ENCODE measurements around the gene TELO2. TPM values are rescaled to one million over a fixed set of nuclear protein-coding genes. Genes with fewer than 3 reads are reported as not detected.

Gene TELO2
- total RNA-seq, 3 donors from 2014 or later, result 15.2 to 27.5 (median 23.9) TPM

DNA sequence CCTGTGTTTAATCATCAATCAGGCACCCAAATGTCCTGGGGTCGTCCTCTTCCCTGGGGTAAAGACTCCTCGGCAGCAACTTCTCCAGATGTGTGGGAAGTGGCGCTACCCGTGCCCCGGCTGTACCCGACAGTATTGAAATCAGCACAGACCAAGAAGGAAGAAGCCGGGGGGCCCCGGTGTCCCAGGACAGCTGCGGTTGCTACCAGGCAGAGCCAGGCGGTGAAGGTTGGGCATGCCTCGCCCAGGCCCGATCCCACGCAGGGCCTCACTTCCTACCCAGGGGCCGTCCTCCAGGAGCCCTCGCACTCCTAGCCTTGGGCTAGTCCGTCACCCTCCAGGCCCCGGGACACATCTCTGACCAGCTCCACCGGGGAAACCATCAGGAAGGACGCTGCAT, 39.8 kb upstream of the TELO2 start:
- Histone ChIP-seq H3K4me3 (no peak overlapping the region), H3K27me3 (no peaks in the 10 kb centered on the region), H3K36me3 (peaks cover 8% of the 10 kb centered on the region), H3K27ac (no peak overlapping the region), H3K4me1 (no peaks in the 10 kb centered on the region), H3K9me3 (no peaks in the 10 kb centered on the region)
- intact Hi-C loops (cut with DNase I; ENCODE audit: low total_unique reads), result loop anchor here (10.0 kb wide), 1 partner anchor 389 kb away; no protein-coding TSS in a partner anchor
- TF ChIP-seq POLR2AphosphoS5 (IDR thresholded peaks at IDR 0.05) (no peak), POLR2A (IDR thresholded peaks at IDR 0.05) (no peak)
- TF ChIP-seq, protein P1, sequence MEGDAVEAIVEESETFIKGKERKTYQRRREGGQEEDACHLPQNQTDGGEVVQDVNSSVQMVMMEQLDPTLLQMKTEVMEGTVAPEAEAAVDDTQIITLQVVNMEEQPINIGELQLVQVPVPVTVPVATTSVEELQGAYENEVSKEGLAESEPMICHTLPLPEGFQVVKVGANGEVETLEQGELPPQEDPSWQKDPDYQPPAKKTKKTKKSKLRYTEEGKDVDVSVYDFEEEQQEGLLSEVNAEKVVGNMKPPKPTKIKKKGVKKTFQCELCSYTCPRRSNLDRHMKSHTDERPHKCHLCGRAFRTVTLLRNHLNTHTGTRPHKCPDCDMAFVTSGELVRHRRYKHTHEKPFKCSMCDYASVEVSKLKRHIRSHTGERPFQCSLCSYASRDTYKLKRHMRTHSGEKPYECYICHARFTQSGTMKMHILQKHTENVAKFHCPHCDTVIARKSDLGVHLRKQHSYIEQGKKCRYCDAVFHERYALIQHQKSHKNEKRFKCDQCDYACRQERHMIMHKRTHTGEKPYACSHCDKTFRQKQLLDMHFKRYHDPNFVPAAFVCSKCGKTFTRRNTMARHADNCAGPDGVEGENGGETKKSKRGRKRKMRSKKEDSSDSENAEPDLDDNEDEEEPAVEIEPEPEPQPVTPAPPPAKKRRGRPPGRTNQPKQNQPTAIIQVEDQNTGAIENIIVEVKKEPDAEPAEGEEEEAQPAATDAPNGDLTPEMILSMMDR (IDR thresholded peaks at IDR 0.05), result no peak
- no peak for DNase-seq (ENCODE audit: low spot score in 2 of 2)

- no peak for TF ChIP-seq POLR2AphosphoS5 (IDR thresholded peaks at IDR 0.05)
- no peak for TF ChIP-seq POLR2A (IDR thresholded peaks at IDR 0.05)
- TF ChIP-seq, protein P1 (IDR thresholded peaks at IDR 0.05), result no peak
- intact Hi-C loops (cut with DNase I; ENCODE audit: low total_unique reads), result loop anchor here (10.0 kb wide), 1 partner anchor 390 kb away; no protein-coding TSS in a partner anchor
- Histone ChIP-seq H3K36me3 (peaks cover 8% of the 10 kb centered on the region), H3K27me3 (no peaks in the 10 kb centered on the region), H3K9me3 (no peaks in the 10 kb centered on the region), H3K27ac (no peak overlapping the region), H3K4me1 (no peaks in the 10 kb centered on the region), H3K4me3 (no peak overlapping the region)
- DNase-seq (ENCODE audit: low spot score in 2 of 2), result no peak
These were observed 38.6 kb upstream of the TELO2 start for GRCh38 chr16:1454561-1454960.

GRCh38 chr16:1455190-1456171, 37.7 kb upstream of the TELO2 start:
- Histone ChIP-seq H3K27ac (no peak overlapping the region), H3K9me3 (no peaks in the 10 kb centered on the region), H3K27me3 (no peaks in the 10 kb centered on the region), H3K36me3 (peaks cover 8% of the 10 kb centered on the region), H3K4me3 (no peak overlapping the region), H3K4me1 (no peaks in the 10 kb centered on the region)
- no peak for DNase-seq (ENCODE audit: low spot score in 2 of 2)
- TF ChIP-seq POLR2A (IDR thresholded peaks at IDR 0.05) (no peak), POLR2AphosphoS5 (IDR thresholded peaks at IDR 0.05) (no peak)
- TF ChIP-seq, protein P1 (IDR thresholded peaks at IDR 0.05), result no peak
- intact Hi-C loops (cut with DNase I; ENCODE audit: low total_unique reads), result loop anchor here (1.0 to 10.0 kb wide), 2 partner anchors 19 to 391 kb away; no protein-coding TSS in a partner anchor

DNA sequence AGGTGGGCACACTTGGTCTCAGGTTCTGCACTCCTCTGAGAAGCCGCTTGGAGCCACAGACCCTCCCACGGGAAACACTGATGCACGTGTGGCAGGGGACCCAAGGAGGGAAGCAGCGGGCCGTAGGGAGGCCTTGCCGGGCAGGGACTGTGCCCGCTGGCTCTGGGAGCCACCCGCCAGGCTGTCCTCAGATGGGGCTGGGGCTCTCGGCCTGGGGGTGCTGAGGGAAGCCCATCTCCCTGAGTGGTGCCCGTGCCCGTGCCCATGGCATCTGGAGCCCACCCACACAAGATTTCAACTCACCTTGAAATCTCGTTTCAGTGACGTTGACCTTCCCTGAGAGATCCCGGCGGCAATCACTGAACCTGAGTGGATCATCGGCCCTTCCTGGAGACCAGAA, 36.2 kb upstream of the TELO2 start:
- H3K27me3 ChIP-seq, result no peaks in the 10 kb centered on the region
- H3K9me3 ChIP-seq, result no peaks in the 10 kb centered on the region
- H3K4me3 ChIP-seq, result no peak overlapping the region
- H3K27ac ChIP-seq, result no peak overlapping the region
- H3K36me3 ChIP-seq, result peaks cover 8% of the 10 kb centered on the region
- intact Hi-C loops (cut with DNase I; ENCODE audit: low total_unique reads), result loop anchor here (1.0 to 10.0 kb wide), 2 partner anchors 21 to 392 kb away; no protein-coding TSS in a partner anchor
- no peak for DNase-seq (ENCODE audit: low spot score in 2 of 2)
- TF ChIP-seq, protein P1 (IDR thresholded peaks at IDR 0.05), result no peak
- TF ChIP-seq POLR2A (IDR thresholded peaks at IDR 0.05), result no peak
- no peak for TF ChIP-seq POLR2AphosphoS5 (IDR thresholded peaks at IDR 0.05)
- no peaks in the 10 kb centered on the region for H3K4me1 ChIP-seq
